K562 (cell line): ENCODE data around the gene HOXB1. TPM values are rescaled to one million over a fixed set of nuclear protein-coding genes. Genes with fewer than 3 reads are reported as not detected.

Experiments used
- ZNF518B ChIP-seq: fragments of 250-450 bp; sonication (Bioruptor Pico); IDR thresholded peaks from 2 replicates; pipeline ENCODE4 v1.5.0; 2021; ENCODE audit warnings: mild to moderate bottlenecking, moderate library complexity
- ZNF764 ChIP-seq: fragments of 250-450 bp; sonication (Bioruptor Pico); IDR thresholded peaks from 2 replicates; pipeline ENCODE4 v1.4.0; 2020; ENCODE audit warnings: low read depth, mild to moderate bottlenecking, moderate library complexity
- polyA plus RNA-seq, 8 experiments: library from polyadenylated mRNA; depleted of rRNA in 4 of 8; stranded (reverse) in 5 of 8; unstranded in 3 of 8; fragments of >200 nt; fragmentation: Nextera tagmentation in 2 of 8; fragmentation: Illumina TruSeq in 1 of 8; extraction: Ambion mirVana in 2 of 8; extraction: Trizol in 1 of 8; gene quantifications; 2 replicates each; pipeline versions ENCODE4 v1.2.1 to v1.2.3, GENCODE V29; 2011 to 2014; ENCODE audit warnings: inconsistent platforms in 1 of 8, missing spikeins in 1 of 8
- total RNA-seq, 7 experiments: library from RNA; depleted of rRNA in 6 of 7; stranded (reverse); fragments of >200 nt in 6 of 7; fragmentation: Illumina TruSeq in 2 of 7; extraction: Trizol in 2 of 7; gene quantifications; 2 replicates each; pipeline versions ENCODE4 v1.2.1 to v1.2.3, GENCODE V29; 2011 to 2021; ENCODE audit warnings: low replicate concordance in 1 of 7
- TF ChIP-seq, protein P1 (sequence below): fragments of 150-350 bp; IDR thresholded peaks from 2 replicates; pipeline ENCODE4 v1.6.1; 2014; ENCODE audit warnings: low read depth, mild to moderate bottlenecking, low read length, borderline replicate concordance

HOXB1 gene
- total and polyA plus RNA-seq, 9 of the 15 experiments (the other 6 are each of a cell fraction or from before 2014, with no cell fraction given) = 0.04 TPM; not detected in 8

GRCh38 chr17:48498164-48498850 lies 32.5 kb downstream of the HOXB1 start (continued):
- TF ChIP-seq, protein P1, sequence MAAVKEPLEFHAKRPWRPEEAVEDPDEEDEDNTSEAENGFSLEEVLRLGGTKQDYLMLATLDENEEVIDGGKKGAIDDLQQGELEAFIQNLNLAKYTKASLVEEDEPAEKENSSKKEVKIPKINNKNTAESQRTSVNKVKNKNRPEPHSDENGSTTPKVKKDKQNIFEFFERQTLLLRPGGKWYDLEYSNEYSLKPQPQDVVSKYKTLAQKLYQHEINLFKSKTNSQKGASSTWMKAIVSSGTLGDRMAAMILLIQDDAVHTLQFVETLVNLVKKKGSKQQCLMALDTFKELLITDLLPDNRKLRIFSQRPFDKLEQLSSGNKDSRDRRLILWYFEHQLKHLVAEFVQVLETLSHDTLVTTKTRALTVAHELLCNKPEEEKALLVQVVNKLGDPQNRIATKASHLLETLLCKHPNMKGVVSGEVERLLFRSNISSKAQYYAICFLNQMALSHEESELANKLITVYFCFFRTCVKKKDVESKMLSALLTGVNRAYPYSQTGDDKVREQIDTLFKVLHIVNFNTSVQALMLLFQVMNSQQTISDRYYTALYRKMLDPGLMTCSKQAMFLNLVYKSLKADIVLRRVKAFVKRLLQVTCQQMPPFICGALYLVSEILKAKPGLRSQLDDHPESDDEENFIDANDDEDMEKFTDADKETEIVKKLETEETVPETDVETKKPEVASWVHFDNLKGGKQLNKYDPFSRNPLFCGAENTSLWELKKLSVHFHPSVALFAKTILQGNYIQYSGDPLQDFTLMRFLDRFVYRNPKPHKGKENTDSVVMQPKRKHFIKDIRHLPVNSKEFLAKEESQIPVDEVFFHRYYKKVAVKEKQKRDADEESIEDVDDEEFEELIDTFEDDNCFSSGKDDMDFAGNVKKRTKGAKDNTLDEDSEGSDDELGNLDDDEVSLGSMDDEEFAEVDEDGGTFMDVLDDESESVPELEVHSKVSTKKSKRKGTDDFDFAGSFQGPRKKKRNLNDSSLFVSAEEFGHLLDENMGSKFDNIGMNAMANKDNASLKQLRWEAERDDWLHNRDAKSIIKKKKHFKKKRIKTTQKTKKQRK = no peak
- TF ChIP-seq ZNF764 (CRISPR knock-in tag) = no peak
- TF ChIP-seq ZNF518B (CRISPR knock-in tag) = no peak
